GM18907 (cell line): ENCODE results near the gene TXK.

Source experiments
- ATAC-seq: cut with Tn5 transposase; IDR thresholded peaks from one replicate; pipeline ENCODE4 v1.9.1; 2021; ENCODE audit warnings: mild to moderate bottlenecking, moderate library complexity; ENCODE audit not compliant: unreplicated experiment

TXK gene

GRCh38 chr4:48138511-48138910 lies 4.5 kb upstream of the TXK start:
- no peak for ATAC-seq

GRCh38 chr4:48137846-48138245 lies 3.8 kb upstream of the TXK start:
- ATAC-seq = no peak

GRCh38 chr4:48133669-48134068 lies 381 bp downstream of the TXK start:
- no peak for ATAC-seq

- ATAC-seq = no peak
Measured at GRCh38 chr4:48131736-48132135, 2.3 kb downstream of the TXK start.

- no peak for ATAC-seq
Measured at GRCh38 chr4:48130100-48130499, 4.0 kb downstream of the TXK start.

GRCh38 chr4:48129307-48130014 lies 4.6 kb downstream of the TXK start:
- ATAC-seq = no peak

GRCh38 chr4:48127682-48128404 lies 6.2 kb downstream of the TXK start:
- peak; percentile 95 for ATAC-seq

- ATAC-seq = no peak
Measured at GRCh38 chr4:48127231-48127630, 6.8 kb downstream of the TXK start.

- ATAC-seq = no peak
Measured at GRCh38 chr4:48126621-48127020, 7.4 kb downstream of the TXK start.

- no peak for ATAC-seq
Measured at GRCh38 chr4:48124870-48125269, 9.2 kb downstream of the TXK start.

- ATAC-seq = no peak
Measured at GRCh38 chr4:48122756-48123155, 11.3 kb downstream of the TXK start.

GRCh38 chr4:48121180-48121579 lies 12.9 kb downstream of the TXK start:
- ATAC-seq = no peak

GRCh38 chr4:48120132-48120531 lies 13.9 kb downstream of the TXK start:
- ATAC-seq = no peak

GRCh38 chr4:48119646-48120045 lies 14.4 kb downstream of the TXK start:
- ATAC-seq = no peak

GRCh38 chr4:48118081-48118480 lies 16.0 kb downstream of the TXK start:
- ATAC-seq = no peak

GRCh38 chr4:48116582-48116981 lies 17.5 kb downstream of the TXK start:
- ATAC-seq = peak; percentile 45

GRCh38 chr4:48114412-48114811 lies 19.6 kb downstream of the TXK start:
- no peak for ATAC-seq

- no peak for ATAC-seq
Measured at GRCh38 chr4:48112017-48112667, 21.9 kb downstream of the TXK start.

- no peak for ATAC-seq
Measured at GRCh38 chr4:48110452-48110978, 23.5 kb downstream of the TXK start.

GRCh38 chr4:48109413-48110263 lies 24.4 kb downstream of the TXK start:
- ATAC-seq = peak; percentile 86
